ENCODE data around the gene TSPAN9.

GRCh38 chr12:3158851-3159465 lies 81.8 kb downstream of the TSPAN9 start:
- TF ChIP-seq, protein P1, sequence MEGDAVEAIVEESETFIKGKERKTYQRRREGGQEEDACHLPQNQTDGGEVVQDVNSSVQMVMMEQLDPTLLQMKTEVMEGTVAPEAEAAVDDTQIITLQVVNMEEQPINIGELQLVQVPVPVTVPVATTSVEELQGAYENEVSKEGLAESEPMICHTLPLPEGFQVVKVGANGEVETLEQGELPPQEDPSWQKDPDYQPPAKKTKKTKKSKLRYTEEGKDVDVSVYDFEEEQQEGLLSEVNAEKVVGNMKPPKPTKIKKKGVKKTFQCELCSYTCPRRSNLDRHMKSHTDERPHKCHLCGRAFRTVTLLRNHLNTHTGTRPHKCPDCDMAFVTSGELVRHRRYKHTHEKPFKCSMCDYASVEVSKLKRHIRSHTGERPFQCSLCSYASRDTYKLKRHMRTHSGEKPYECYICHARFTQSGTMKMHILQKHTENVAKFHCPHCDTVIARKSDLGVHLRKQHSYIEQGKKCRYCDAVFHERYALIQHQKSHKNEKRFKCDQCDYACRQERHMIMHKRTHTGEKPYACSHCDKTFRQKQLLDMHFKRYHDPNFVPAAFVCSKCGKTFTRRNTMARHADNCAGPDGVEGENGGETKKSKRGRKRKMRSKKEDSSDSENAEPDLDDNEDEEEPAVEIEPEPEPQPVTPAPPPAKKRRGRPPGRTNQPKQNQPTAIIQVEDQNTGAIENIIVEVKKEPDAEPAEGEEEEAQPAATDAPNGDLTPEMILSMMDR (IDR thresholded peaks at IDR 0.05) = no peak
- no peak for TF ChIP-seq POLR2A (IDR thresholded peaks at IDR 0.05)
- no peak for TF ChIP-seq POLR2AphosphoS5 (IDR thresholded peaks at IDR 0.05)
- no peak for TF ChIP-seq EP300 (IDR thresholded peaks at IDR 0.05)

Data from suprapubic skin (tissue), 4 donors.